HG03342 (cell line): ENCODE results near the gene PLAAT3.
"Not testable (repeated sequence)": the region's sequence is repeated elsewhere in the genome, so short reads cannot be mapped to it uniquely, and the experiment has no call there.

ENCODE experiments used
- ATAC-seq: cut with Tn5 transposase; IDR thresholded peaks from one replicate; pipeline ENCODE4 v1.9.1; 2021; ENCODE audit warnings: mild to moderate bottlenecking, moderate library complexity; ENCODE audit not compliant: unreplicated experiment

PLAAT3 gene

GRCh38 chr11:63543711-63544110 is 70.5 kb downstream of the PLAAT3 start:
- ATAC-seq, result no peak

- ATAC-seq, result not testable (repeated sequence)
Measured at GRCh38 chr11:63542506-63542905, 71.7 kb downstream of the PLAAT3 start.

- no peak for ATAC-seq
Measured at GRCh38 chr11:63537293-63538101, 76.7 kb downstream of the PLAAT3 start.

GRCh38 chr11:63536669-63537292 is 77.5 kb downstream of the PLAAT3 start, which contains the start of gene PLAAT4:
Gene PLAAT4 (plus strand): TSS chr11:63536808. CDS start chr11:63536869, 61 bp downstream.
- ATAC-seq, result no peak

- ATAC-seq, result no peak
Measured at GRCh38 chr11:63535734-63536133, 78.5 kb downstream of the PLAAT3 start.

GRCh38 chr11:63534895-63535461 is 79.3 kb downstream of the PLAAT3 start:
- no peak for ATAC-seq

- ATAC-seq, result no peak
Measured at GRCh38 chr11:63534076-63534475, 80.2 kb downstream of the PLAAT3 start.

GRCh38 chr11:63532799-63533475 is 81.3 kb downstream of the PLAAT3 start:
- no peak for ATAC-seq

GRCh38 chr11:63532117-63532516 is 82.1 kb downstream of the PLAAT3 start:
- no peak for ATAC-seq

GRCh38 chr11:63531074-63531792 is 83.0 kb downstream of the PLAAT3 start:
- peak; percentile 81 for ATAC-seq

GRCh38 chr11:63530021-63530420 is 84.2 kb downstream of the PLAAT3 start:
- no peak for ATAC-seq

- not testable (repeated sequence) for ATAC-seq
Measured at GRCh38 chr11:63529373-63529772, 84.9 kb downstream of the PLAAT3 start.

- not testable (repeated sequence) for ATAC-seq
Measured at GRCh38 chr11:63528729-63529278, 85.4 kb downstream of the PLAAT3 start.

GRCh38 chr11:63528156-63528555 is 86.1 kb downstream of the PLAAT3 start:
- not testable (repeated sequence) for ATAC-seq

GRCh38 chr11:63527667-63528066 is 86.6 kb downstream of the PLAAT3 start:
- no peak for ATAC-seq
